Ascending aorta (tissue), 2 donors: Measurements from ENCODE around the gene KIRREL3. TPM values are rescaled to one million over a fixed set of nuclear protein-coding genes. Genes with fewer than 3 reads are reported as not detected.

Source experiments
- DNase-seq, 2 donors: peaks; one replicate each; pipeline ENCODE4 v3.0.0-alpha.2; 2019; ENCODE audit warnings: low spot score in 2 of 2
- H3K27ac ChIP-seq, 2 donors: fragments of 200-600 bp; sonication (generic); one replicate each; pipeline ENCODE4 v1.5.1; 2016 to 2017; ENCODE audit warnings: mild to moderate bottlenecking in 1 of 2
- H3K27me3 ChIP-seq: fragments of 200-600 bp; sonication (generic); one replicate; pipeline ENCODE4 v1.5.1; 2017
- H3K36me3 ChIP-seq, 2 donors: fragments of 200-600 bp; sonication (generic); one replicate each; pipeline ENCODE4 v1.5.1; 2016
- H3K4me1 ChIP-seq, 2 donors: fragments of 200-600 bp; sonication (generic); one replicate each; pipeline ENCODE4 v1.5.1; 2016 to 2017; ENCODE audit warnings: mild to moderate bottlenecking in 1 of 2
- H3K4me3 ChIP-seq, 2 donors: fragments of 200-600 bp; sonication (generic); one replicate each; pipeline ENCODE4 v1.5.1; 2016 to 2017; ENCODE audit warnings: mild to moderate bottlenecking in 1 of 2
- H3K9me3 ChIP-seq, 2 donors: fragments of 200-600 bp; sonication (generic); one replicate each; pipeline ENCODE4 v1.5.1; 2016
- intact Hi-C: fragments of 100-400 bp; cut with DNase I; formaldehyde crosslinking; loops from one replicate; pipeline ENCODE4 v1.15.1; 2023
- total RNA-seq: library from RNA; depleted of rRNA; stranded (reverse); fragments of >200 nt; gene quantifications from one replicate; pipeline ENCODE4 v1.1.0, GENCODE V29; 2016
- TF ChIP-seq, protein P1 (sequence below), 3 experiments: fragments of 200-600 bp in 2 of 3; fragments of 450-650 bp in 1 of 3; sonication (generic) in 2 of 3; IDR thresholded peaks; one replicate each; pipeline ENCODE4 v1.5.1; 2016 to 2019; ENCODE audit warnings: antibody characterized with exemption in 3 of 3, mild to moderate bottlenecking in 1 of 3, moderate library complexity in 1 of 3

The KIRREL3 gene
- total RNA-seq, 1 donor from 2014 or later = not detected

DNA sequence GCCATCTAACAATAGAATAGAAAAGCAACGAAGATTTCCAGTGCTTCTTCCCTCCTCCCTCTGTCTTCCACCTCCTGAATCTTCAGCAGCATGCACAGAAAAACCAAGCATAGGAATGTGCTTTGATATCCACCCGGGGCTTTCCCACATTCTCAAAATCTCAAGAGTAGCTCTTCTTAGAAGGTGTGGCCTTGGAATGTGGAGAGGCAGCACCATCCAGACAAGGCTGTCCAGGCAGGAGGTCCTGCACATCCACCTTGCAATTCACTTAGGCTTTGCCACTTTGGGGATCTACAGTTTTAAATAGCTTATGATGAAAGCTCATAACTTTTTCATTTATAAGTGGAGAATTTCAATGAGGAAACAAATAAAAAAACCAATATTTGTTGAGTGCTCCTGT lies 72.9 kb downstream of the KIRREL3 start:
- intact Hi-C loops = no loop called here
- Histone ChIP-seq H3K9me3 (no peaks in the 10 kb centered on the region), H3K27me3 (no peaks in the 10 kb centered on the region), H3K36me3 (no peaks in the 10 kb centered on the region), H3K4me1 (no peaks in the 10 kb centered on the region), H3K27ac (no peak overlapping the region), H3K4me3 (no peak overlapping the region)
- TF ChIP-seq, protein P1, sequence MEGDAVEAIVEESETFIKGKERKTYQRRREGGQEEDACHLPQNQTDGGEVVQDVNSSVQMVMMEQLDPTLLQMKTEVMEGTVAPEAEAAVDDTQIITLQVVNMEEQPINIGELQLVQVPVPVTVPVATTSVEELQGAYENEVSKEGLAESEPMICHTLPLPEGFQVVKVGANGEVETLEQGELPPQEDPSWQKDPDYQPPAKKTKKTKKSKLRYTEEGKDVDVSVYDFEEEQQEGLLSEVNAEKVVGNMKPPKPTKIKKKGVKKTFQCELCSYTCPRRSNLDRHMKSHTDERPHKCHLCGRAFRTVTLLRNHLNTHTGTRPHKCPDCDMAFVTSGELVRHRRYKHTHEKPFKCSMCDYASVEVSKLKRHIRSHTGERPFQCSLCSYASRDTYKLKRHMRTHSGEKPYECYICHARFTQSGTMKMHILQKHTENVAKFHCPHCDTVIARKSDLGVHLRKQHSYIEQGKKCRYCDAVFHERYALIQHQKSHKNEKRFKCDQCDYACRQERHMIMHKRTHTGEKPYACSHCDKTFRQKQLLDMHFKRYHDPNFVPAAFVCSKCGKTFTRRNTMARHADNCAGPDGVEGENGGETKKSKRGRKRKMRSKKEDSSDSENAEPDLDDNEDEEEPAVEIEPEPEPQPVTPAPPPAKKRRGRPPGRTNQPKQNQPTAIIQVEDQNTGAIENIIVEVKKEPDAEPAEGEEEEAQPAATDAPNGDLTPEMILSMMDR (IDR thresholded peaks at IDR 0.05) = no peak
- no peak for DNase-seq

GRCh38 chr11:126926376-126926791 lies 74.2 kb downstream of the KIRREL3 start:
- Histone ChIP-seq H3K4me3 (no peak overlapping the region), H3K4me1 (no peaks in the 10 kb centered on the region), H3K27me3 (no peaks in the 10 kb centered on the region), H3K27ac (no peak overlapping the region), H3K9me3 (no peaks in the 10 kb centered on the region), H3K36me3 (no peaks in the 10 kb centered on the region)
- no peak for DNase-seq
- intact Hi-C loops = no loop called here
- TF ChIP-seq, protein P1 (IDR thresholded peaks at IDR 0.05) = no peak

GRCh38 chr11:126925321-126926093 lies 75.1 kb downstream of the KIRREL3 start:
- H3K9me3 ChIP-seq = no peaks in the 10 kb centered on the region
- intact Hi-C loops = no loop called here
- no peak overlapping the region for H3K27ac ChIP-seq
- no peaks in the 10 kb centered on the region for H3K4me1 ChIP-seq
- TF ChIP-seq, protein P1 (IDR thresholded peaks at IDR 0.05) = no peak
- no peak overlapping the region for H3K4me3 ChIP-seq
- no peaks in the 10 kb centered on the region for H3K27me3 ChIP-seq
- H3K36me3 ChIP-seq = no peaks in the 10 kb centered on the region
- DNase-seq = no peak

DNA sequence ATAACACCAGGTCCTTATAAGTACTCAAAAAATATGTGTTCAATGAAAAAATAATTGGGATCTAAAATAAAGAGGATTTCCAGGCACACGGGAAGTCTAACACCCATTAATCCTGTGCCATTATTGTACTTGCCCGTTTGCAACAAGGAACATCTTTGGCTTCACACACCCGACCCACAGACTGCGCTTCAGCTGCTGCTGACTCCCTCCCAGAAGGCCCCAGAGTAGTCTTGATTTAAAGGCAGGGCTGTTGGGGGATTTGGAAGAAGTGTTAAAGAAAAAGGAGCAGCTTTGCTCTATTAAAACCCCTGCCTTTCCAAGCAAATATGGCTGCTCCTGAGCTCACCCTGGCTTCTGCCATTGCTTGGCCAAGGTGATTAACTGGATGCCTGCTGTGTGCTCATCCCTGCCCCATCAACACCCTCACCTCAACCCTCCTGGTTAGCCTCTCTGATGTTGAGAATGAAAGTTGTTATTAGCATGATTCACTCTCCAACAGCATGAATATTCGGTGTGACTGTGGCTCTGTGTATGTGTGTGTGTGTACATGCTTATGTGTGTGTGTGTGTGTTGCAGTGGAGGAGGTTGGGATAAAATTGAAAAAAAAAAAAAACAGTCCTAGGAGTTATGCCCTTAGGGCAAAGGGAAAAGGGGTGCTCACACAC lies 76.1 kb downstream of the KIRREL3 start:
- Histone ChIP-seq H3K36me3 (no peaks in the 10 kb centered on the region), H3K27me3 (no peaks in the 10 kb centered on the region), H3K4me1 (no peaks in the 10 kb centered on the region), H3K9me3 (no peaks in the 10 kb centered on the region), H3K27ac (no peak overlapping the region), H3K4me3 (no peak overlapping the region)
- TF ChIP-seq, protein P1 (IDR thresholded peaks at IDR 0.05) = no peak
- DNase-seq = no peak
- intact Hi-C loops = no loop called here

GRCh38 chr11:126920833-126921232 lies 79.7 kb downstream of the KIRREL3 start:
- TF ChIP-seq, protein P1 (IDR thresholded peaks at IDR 0.05) = no peak
- intact Hi-C loops = no loop called here
- Histone ChIP-seq H3K4me3 (no peak overlapping the region), H3K27me3 (no peaks in the 10 kb centered on the region), H3K4me1 (no peaks in the 10 kb centered on the region), H3K27ac (no peak overlapping the region), H3K9me3 (no peaks in the 10 kb centered on the region), H3K36me3 (no peaks in the 10 kb centered on the region)
- DNase-seq = no peak
